IPS DF 6.9 (cell line): ENCODE results near the gene KDM4F.

Source experiments
- DNase-seq: peaks from one replicate; pipeline ENCODE4 v3.0.0-alpha.2; 2013; ENCODE audit warnings: low read depth, low spot score
- H3K27ac ChIP-seq: one replicate; pipeline ENCODE4 v1.5.1; 2013; ENCODE audit warnings: low read length, control low read depth
- H3K27me3 ChIP-seq: 2 replicates; pipeline ENCODE4 v1.6.1; 2013; ENCODE audit warnings: mild to moderate bottlenecking, low read length; ENCODE audit not compliant: control insufficient read depth, insufficient read depth
- H3K36me3 ChIP-seq: 2 replicates; pipeline ENCODE4 v1.6.1; 2013; ENCODE audit warnings: low read length; ENCODE audit not compliant: control insufficient read depth, insufficient read depth
- H3K4me1 ChIP-seq: 2 replicates; pipeline ENCODE4 v1.6.1; 2013; ENCODE audit warnings: low read length; ENCODE audit not compliant: control insufficient read depth, insufficient read depth
- H3K4me3 ChIP-seq: 2 replicates; pipeline ENCODE4 v1.5.1; 2013; ENCODE audit warnings: mild to moderate bottlenecking, low read length
- H3K9me3 ChIP-seq: 2 replicates; pipeline ENCODE4 v1.6.1; 2013; ENCODE audit warnings: low read length, inconsistent platforms; ENCODE audit not compliant: control insufficient read depth, insufficient read depth
- WGBS: extraction: QIAGEN DNeasy Blood & Tissue Kit; methylation state at CpG from one replicate; pipeline ENCODE4 v1.1.7; 2013; ENCODE audit warnings: mixed read lengths, missing lambda C conversion rate; ENCODE audit not compliant: insufficient read length, insufficient coverage; 5-methylcytosine and 5-hydroxymethylcytosine counted together

The KDM4F gene

GRCh38 chr11:95088946-95089619, 39.9 kb downstream of the KDM4F start:
- Histone ChIP-seq H3K9me3 (no peaks in the 10 kb centered on the region), H3K27me3 (peaks cover 13% of the 10 kb centered on the region), H3K4me3 (peak overlapping the region; percentile 50; the same call in 1 of the 2 replicates), H3K27ac (no peak overlapping the region), H3K36me3 (no peaks in the 10 kb centered on the region), H3K4me1 (peaks cover 1% of the 10 kb centered on the region; the same call in 1 of the 2 replicates)
- no peak for DNase-seq
- WGBS = no CpG with 5 or more reads among the region's 27 CpGs

GRCh38 chr11:95089620-95090542, 40.7 kb downstream of the KDM4F start, which contains the start of gene ENDOD1:
ENDOD1 (plus strand) TSS chr11:95089846; CDS start chr11:95089928, 82 bp downstream.
- H3K9me3 ChIP-seq = no peaks in the 10 kb centered on the region
- H3K27me3 ChIP-seq = peaks cover 13% of the 10 kb centered on the region
- no CpG with 5 or more reads among the region's 106 CpGs for WGBS
- peak within 1 kb of the TSS; percentile 50 for H3K4me3 ChIP-seq
- no peak within 1 kb of the TSS for H3K27ac ChIP-seq
- DNase-seq = no peak
- H3K36me3 ChIP-seq = no peaks in the 10 kb centered on the region
- H3K4me1 ChIP-seq = peaks cover 1% of the 10 kb centered on the region; the same call in 1 of the 2 replicates

GRCh38 chr11:95091663-95092180, 42.5 kb downstream of the KDM4F start:
- Histone ChIP-seq H3K27me3 (peaks cover 13% of the 10 kb centered on the region), H3K4me3 (no peak overlapping the region), H3K36me3 (no peaks in the 10 kb centered on the region), H3K27ac (no peak overlapping the region), H3K4me1 (peaks cover 1% of the 10 kb centered on the region; the same call in 1 of the 2 replicates), H3K9me3 (no peaks in the 10 kb centered on the region)
- no peak for DNase-seq

- no peak for DNase-seq
- no CpG with 5 or more reads among the region's 5 CpGs for whole genome bisulfite sequencing
- Histone ChIP-seq H3K27me3 (peaks cover 13% of the 10 kb centered on the region), H3K9me3 (no peaks in the 10 kb centered on the region), H3K36me3 (no peaks in the 10 kb centered on the region), H3K4me1 (peaks cover 1% of the 10 kb centered on the region; the same call in 1 of the 2 replicates), H3K4me3 (no peak overlapping the region), H3K27ac (no peak overlapping the region)
Observed at GRCh38 chr11:95092549-95093324, 43.5 kb downstream of the KDM4F start.

- DNase-seq = no peak
- H3K4me1 ChIP-seq = peaks cover 1% of the 10 kb centered on the region; the same call in 1 of the 2 replicates
- no CpG with 5 or more reads among the region's 3 CpGs for WGBS
- peaks cover 13% of the 10 kb centered on the region for H3K27me3 ChIP-seq
- no peaks in the 10 kb centered on the region for H3K36me3 ChIP-seq
- H3K9me3 ChIP-seq = no peaks in the 10 kb centered on the region
- H3K4me3 ChIP-seq = no peak overlapping the region
- no peak overlapping the region for H3K27ac ChIP-seq
Observed at GRCh38 chr11:95093548-95093947, 44.3 kb downstream of the KDM4F start.

GRCh38 chr11:95095858-95096587, 46.8 kb downstream of the KDM4F start:
- H3K9me3 ChIP-seq = no peaks in the 10 kb centered on the region
- H3K36me3 ChIP-seq = no peaks in the 10 kb centered on the region
- WGBS = no CpG with 5 or more reads among the region's 4 CpGs
- peaks cover 9% of the 10 kb centered on the region for H3K27me3 ChIP-seq
- no peak overlapping the region for H3K27ac ChIP-seq
- DNase-seq = no peak
- no peak overlapping the region for H3K4me3 ChIP-seq
- H3K4me1 ChIP-seq = no peaks in the 10 kb centered on the region; the same call in 1 of the 2 replicates

- DNase-seq = no peak
- no peak overlapping the region for H3K27ac ChIP-seq
- H3K9me3 ChIP-seq = no peaks in the 10 kb centered on the region
- no peaks in the 10 kb centered on the region; the same call in 1 of the 2 replicates for H3K27me3 ChIP-seq
- WGBS = no CpG with 5 or more reads among the region's 3 CpGs
- no peaks in the 10 kb centered on the region; the same call in 1 of the 2 replicates for H3K4me1 ChIP-seq
- H3K4me3 ChIP-seq = no peak overlapping the region
- H3K36me3 ChIP-seq = no peaks in the 10 kb centered on the region
Observed at GRCh38 chr11:95097209-95097608, 48.0 kb downstream of the KDM4F start.

GRCh38 chr11:95098826-95099225, 49.6 kb downstream of the KDM4F start:
- Histone ChIP-seq H3K4me1 (no peaks in the 10 kb centered on the region), H3K36me3 (no peaks in the 10 kb centered on the region), H3K27me3 (no peaks in the 10 kb centered on the region), H3K27ac (no peak overlapping the region), H3K9me3 (no peaks in the 10 kb centered on the region), H3K4me3 (no peak overlapping the region)
- no CpG with 5 or more reads among the region's 3 CpGs for WGBS
- no peak for DNase-seq

GRCh38 chr11:95100191-95100648, 51.0 kb downstream of the KDM4F start:
- Histone ChIP-seq H3K4me1 (no peaks in the 10 kb centered on the region), H3K27me3 (no peaks in the 10 kb centered on the region), H3K4me3 (no peak overlapping the region), H3K9me3 (no peaks in the 10 kb centered on the region), H3K27ac (no peak overlapping the region), H3K36me3 (no peaks in the 10 kb centered on the region)
- no peak for DNase-seq
- WGBS = no CpG with 5 or more reads among the region's 4 CpGs
